CD8-positive, alpha-beta memory T cell (primary cell): ENCODE data around the gene LDLRAD4. TPM values are rescaled to one million over a fixed set of nuclear protein-coding genes. Genes with fewer than 3 reads are reported as not detected.

Source experiments
- CTCF ChIA-PET: fragments of 350-600 bp; sonication (Branson Sonifier 250); formaldehyde crosslinking; loops from one replicate; lab custom pipeline; 2021; ENCODE audit warnings: antibody characterized with exemption; lab: Charles Lee
- POLR2A ChIA-PET: fragments of 350-600 bp; sonication (Branson Sonifier 250); formaldehyde crosslinking; loops from one replicate; lab custom pipeline; 2021; ENCODE audit warnings: antibody characterized with exemption; lab: Charles Lee
- DNase-seq, 5 donors: peaks; one replicate each; pipeline versions ENCODE4 v3.0.0 to v3.0.0-alpha.2; 2020 to 2022; ENCODE audit warnings: mixed read lengths in 1 of 5
- H3K27ac ChIP-seq: one replicate; pipeline ENCODE4 v1.7.0; 2013; ENCODE audit warnings: low read depth, mild to moderate bottlenecking, low read length, moderate library complexity
- H3K27me3 ChIP-seq: 2 replicates; pipeline ENCODE4 v1.7.0; 2013; ENCODE audit warnings: low read length, mild to moderate bottlenecking; ENCODE audit not compliant: insufficient read depth, poor library complexity, severe bottlenecking
- H3K36me3 ChIP-seq: 2 replicates; pipeline ENCODE4 v1.7.0; 2013; ENCODE audit warnings: mild to moderate bottlenecking, low read length, moderate library complexity; ENCODE audit not compliant: insufficient read depth
- H3K4me1 ChIP-seq: 2 replicates; pipeline ENCODE4 v1.7.0; 2013; ENCODE audit warnings: mild to moderate bottlenecking, low read length, moderate library complexity; ENCODE audit not compliant: insufficient read depth
- H3K4me3 ChIP-seq: 2 replicates; pipeline ENCODE4 v1.7.0; 2013; ENCODE audit warnings: mild to moderate bottlenecking, low read length
- H3K9me3 ChIP-seq: 2 replicates; pipeline ENCODE4 v1.7.0; 2013; ENCODE audit warnings: mild to moderate bottlenecking, low read length
- H3K27ac Mint-ChIP-seq, 8 donors: one replicate each; pipeline ENCODE4 v1.8.0; 2020 to 2021; ENCODE audit warnings: mixed read lengths in 8 of 8, mild to moderate bottlenecking in 6 of 8, inconsistent platforms in 3 of 8, moderate library complexity in 3 of 8
- H3K27me3 Mint-ChIP-seq, 2 donors: one replicate each; pipeline ENCODE4 v1.8.0; 2020 to 2021; ENCODE audit warnings: mixed read lengths in 2 of 2, mild to moderate bottlenecking in 1 of 2, moderate library complexity in 1 of 2
- H3K36me3 Mint-ChIP-seq, 3 donors: one replicate each; pipeline ENCODE4 v1.8.0; 2020 to 2021; ENCODE audit warnings: mixed read lengths in 3 of 3, inconsistent platforms in 1 of 3, mild to moderate bottlenecking in 1 of 3
- H3K4me1 Mint-ChIP-seq, 3 donors: one replicate each; pipeline ENCODE4 v1.8.0; 2020 to 2021; ENCODE audit warnings: mixed read lengths in 3 of 3, inconsistent platforms in 1 of 3, mild to moderate bottlenecking in 1 of 3
- H3K4me3 Mint-ChIP-seq, 7 donors: one replicate each; pipeline ENCODE4 v1.8.0; 2020 to 2021; ENCODE audit warnings: mixed read lengths in 7 of 7, mild to moderate bottlenecking in 6 of 7, moderate library complexity in 4 of 7, inconsistent platforms in 2 of 7
- H3K9me3 Mint-ChIP-seq, 5 donors: one replicate each; pipeline ENCODE4 v1.8.0; 2020 to 2022; ENCODE audit warnings: mixed read lengths in 5 of 5, mild to moderate bottlenecking in 3 of 5, moderate library complexity in 2 of 5, inconsistent platforms in 1 of 5
- polyA plus RNA-seq: library from polyadenylated mRNA; unstranded; fragments of 300-500 nt; fragmentation: Illumina TruSeq; gene quantifications from one replicate; pipeline ENCODE4 v1.2.3, GENCODE V29; 2021
- total RNA-seq, 2 experiments: library from RNA; stranded (reverse); gene quantifications; one replicate each; pipeline ENCODE4 v1.2.3, GENCODE V29; 2021

LDLRAD4 gene
- total and polyA plus RNA-seq, 3 experiments from 2014 or later, result 8.1 to 30.4 (median 27.3) TPM

- peaks cover 4 to 8% (median 8%) of the 10 kb centered on the region in 3 donors for H3K36me3 Mint-ChIP-seq
- no peak overlapping the region for H3K27ac ChIP-seq
- H3K27me3 Mint-ChIP-seq, result no peaks in the 10 kb centered on the region
- H3K4me1 Mint-ChIP-seq, result peaks cover 24 to 42% (median 35%) of the 10 kb centered on the region in 3 donors
- no peak overlapping the region for H3K27ac Mint-ChIP-seq
- no peaks in the 10 kb centered on the region for H3K9me3 ChIP-seq
- no peak overlapping the region for H3K4me3 ChIP-seq
- ChIA-PET POLR2A (no interaction called here), CTCF (interaction anchor here (1.3 to 1.6 kb wide), 2 partner anchors 13 to 14 kb away, joined by 3 to 6 read pairs; no protein-coding TSS in a partner anchor)
- DNase-seq, result no peak
- H3K4me1 ChIP-seq, result peaks cover 20% of the 10 kb centered on the region
- no peaks in the 10 kb centered on the region for H3K36me3 ChIP-seq
- H3K4me3 Mint-ChIP-seq, result no peak overlapping the region
- H3K27me3 ChIP-seq, result no peaks in the 10 kb centered on the region
- no peaks in the 10 kb centered on the region for H3K9me3 Mint-ChIP-seq
These were observed 362.4 kb downstream of the LDLRAD4 start for GRCh38 chr18:13580991-13581390.

- CTCF ChIA-PET, result interaction anchor here (1.3 to 1.7 kb wide), 3 partner anchors 11 to 14 kb away, joined by 3 to 6 read pairs (median 5); no protein-coding TSS in a partner anchor
- Mint-ChIP-seq H3K27me3 (no peaks in the 10 kb centered on the region), H3K36me3 (peaks cover 4 to 10% (median 8%) of the 10 kb centered on the region in 3 donors), H3K27ac (no peak overlapping the region), H3K9me3 (no peaks in the 10 kb centered on the region), H3K4me3 (no peak overlapping the region), H3K4me1 (peaks cover 21 to 42% (median 32%) of the 10 kb centered on the region in 3 donors)
- H3K27ac ChIP-seq, result no peak overlapping the region
- no peak for DNase-seq
- no peaks in the 10 kb centered on the region for H3K27me3 ChIP-seq
- H3K9me3 ChIP-seq, result no peaks in the 10 kb centered on the region
- H3K4me3 ChIP-seq, result no peak overlapping the region
- POLR2A ChIA-PET, result no interaction called here
- no peaks in the 10 kb centered on the region for H3K36me3 ChIP-seq
- peaks cover 17% of the 10 kb centered on the region for H3K4me1 ChIP-seq
These were observed 363.1 kb downstream of the LDLRAD4 start for GRCh38 chr18:13581496-13582177.

- Mint-ChIP-seq H3K9me3 (no peaks in the 10 kb centered on the region), H3K4me1 (peaks cover 15 to 37% (median 27%) of the 10 kb centered on the region in 3 donors), H3K4me3 (no peak overlapping the region), H3K27me3 (no peaks in the 10 kb centered on the region), H3K36me3 (peaks cover 4 to 11% (median 8%) of the 10 kb centered on the region in 3 donors), H3K27ac (no peak overlapping the region)
- H3K4me3 ChIP-seq, result no peak overlapping the region
- DNase-seq, result no peak
- ChIA-PET CTCF (interaction anchor here (1.3 to 1.7 kb wide), 3 partner anchors 11 to 15 kb away, joined by 3 to 6 read pairs (median 5); no protein-coding TSS in a partner anchor), POLR2A (no interaction called here)
- no peak overlapping the region for H3K27ac ChIP-seq
- peaks cover 12% of the 10 kb centered on the region for H3K4me1 ChIP-seq
- no peaks in the 10 kb centered on the region for H3K9me3 ChIP-seq
- H3K36me3 ChIP-seq, result no peaks in the 10 kb centered on the region
- H3K27me3 ChIP-seq, result no peaks in the 10 kb centered on the region
These were observed 363.7 kb downstream of the LDLRAD4 start for GRCh38 chr18:13582178-13582670.

- DNase-seq, result no peak
- POLR2A ChIA-PET, result no interaction called here
These were observed 365.3 kb downstream of the LDLRAD4 start for GRCh38 chr18:13583576-13584550.

GRCh38 chr18:13584825-13585224 lies 366.3 kb downstream of the LDLRAD4 start:
- no peak overlapping the region for H3K27ac Mint-ChIP-seq
- H3K4me1 ChIP-seq, result peaks cover 3% of the 10 kb centered on the region
- POLR2A ChIA-PET, result no interaction called here
- H3K9me3 Mint-ChIP-seq, result no peaks in the 10 kb centered on the region
- no peaks in the 10 kb centered on the region for H3K9me3 ChIP-seq
- H3K4me1 Mint-ChIP-seq, result peaks cover 9 to 20% (median 19%) of the 10 kb centered on the region in 3 donors
- no peak overlapping the region for H3K4me3 Mint-ChIP-seq
- no peaks in the 10 kb centered on the region for H3K27me3 Mint-ChIP-seq
- CTCF ChIA-PET, result interaction anchor here (1.4 to 1.9 kb wide), 2 partner anchors 9 to 27 kb away, joined by 3 to 4 read pairs; no protein-coding TSS in a partner anchor
- H3K27ac ChIP-seq, result no peak overlapping the region
- H3K36me3 ChIP-seq, result no peaks in the 10 kb centered on the region
- H3K4me3 ChIP-seq, result no peak overlapping the region
- DNase-seq, result no peak
- H3K27me3 ChIP-seq, result no peaks in the 10 kb centered on the region
- peaks cover 5 to 13% (median 11%) of the 10 kb centered on the region in 3 donors for H3K36me3 Mint-ChIP-seq

More at GRCh38 chr18:13583576-13584550, 365.3 kb downstream of the LDLRAD4 start:
- H3K4me3 ChIP-seq, result no peak overlapping the region
- peaks cover 10% of the 10 kb centered on the region for H3K4me1 ChIP-seq
- CTCF ChIA-PET, result interaction anchor here (1.7 to 1.9 kb wide), 2 partner anchors 13 to 26 kb away, joined by 4 to 5 read pairs; no protein-coding TSS in a partner anchor
- H3K9me3 ChIP-seq, result no peaks in the 10 kb centered on the region
- H3K4me1 Mint-ChIP-seq, result peaks cover 6 to 28% (median 23%) of the 10 kb centered on the region in 3 donors
- no peak overlapping the region for H3K4me3 Mint-ChIP-seq
- no peaks in the 10 kb centered on the region for H3K9me3 Mint-ChIP-seq
- no peaks in the 10 kb centered on the region for H3K27me3 Mint-ChIP-seq
- no peak overlapping the region for H3K27ac ChIP-seq
- H3K27ac Mint-ChIP-seq, result peak overlapping the region in 2 of 8 donors; percentile 0 to 76
- H3K27me3 ChIP-seq, result no peaks in the 10 kb centered on the region
- H3K36me3 Mint-ChIP-seq, result peaks cover 4 to 13% (median 11%) of the 10 kb centered on the region in 3 donors
- H3K36me3 ChIP-seq, result no peaks in the 10 kb centered on the region

- Mint-ChIP-seq H3K4me1 (peaks cover 12 to 21% (median 16%) of the 10 kb centered on the region in 3 donors), H3K4me3 (no peak overlapping the region), H3K27ac (peak overlapping the region in 1 of 8 donors; percentile 14), H3K27me3 (peaks cover 0 to 3% of the 10 kb centered on the region in 2 donors), H3K9me3 (no peaks in the 10 kb centered on the region), H3K36me3 (peaks cover 11 to 13% (median 11%) of the 10 kb centered on the region in 3 donors)
- H3K9me3 ChIP-seq, result no peaks in the 10 kb centered on the region
- no peak overlapping the region for H3K27ac ChIP-seq
- H3K36me3 ChIP-seq, result no peaks in the 10 kb centered on the region
- ChIA-PET POLR2A (no interaction called here), CTCF (interaction anchor here (1.1 to 1.9 kb wide), 3 partner anchors 8 to 28 kb away, joined by 3 to 4 read pairs (median 3); no protein-coding TSS in a partner anchor)
- DNase-seq, result no peak
- H3K27me3 ChIP-seq, result no peaks in the 10 kb centered on the region
- H3K4me1 ChIP-seq, result no peaks in the 10 kb centered on the region
- H3K4me3 ChIP-seq, result no peak overlapping the region
These were observed 367.0 kb downstream of the LDLRAD4 start for GRCh38 chr18:13585379-13586153.

GRCh38 chr18:13587001-13587400 lies 368.4 kb downstream of the LDLRAD4 start:
- H3K27ac ChIP-seq, result no peak overlapping the region
- Mint-ChIP-seq H3K4me1 (peaks cover 20 to 24% (median 22%) of the 10 kb centered on the region in 3 donors), H3K9me3 (no peaks in the 10 kb centered on the region), H3K4me3 (no peak overlapping the region), H3K36me3 (peaks cover 10 to 13% (median 11%) of the 10 kb centered on the region in 3 donors), H3K27ac (peak overlapping the region in 1 of 8 donors; percentile 67), H3K27me3 (peaks cover 0 to 3% of the 10 kb centered on the region in 2 donors)
- DNase-seq, result no peak
- H3K27me3 ChIP-seq, result no peaks in the 10 kb centered on the region
- H3K4me3 ChIP-seq, result no peak overlapping the region
- no peaks in the 10 kb centered on the region for H3K36me3 ChIP-seq
- ChIA-PET CTCF (interaction anchor here (0.7 kb wide), 1 partner anchor 11 kb away, joined by 3 read pairs; no protein-coding TSS in a partner anchor), POLR2A (no interaction called here)
- H3K9me3 ChIP-seq, result no peaks in the 10 kb centered on the region
- H3K4me1 ChIP-seq, result no peaks in the 10 kb centered on the region
